Effector memory CD8-positive, alpha-beta T cell (primary cell): Measurements from ENCODE around the gene NLE1.
A peak's percentile ranks its signal among the peaks of the same experiment; 100 is the strongest.
"Not testable (repeated sequence)": the region's sequence is repeated elsewhere in the genome, so short reads cannot be mapped to it uniquely, and the experiment has no call there.

ENCODE experiments used
- ATAC-seq: fragments of 150-1000 bp; cut with Tn5 transposase; replicated peaks from 2 replicates; pipeline ENCODE4 v1.10.0; 2021; ENCODE audit warnings: mild to moderate bottlenecking, moderate library complexity
- DNase-seq, 3 experiments: peaks; one replicate each; pipeline ENCODE4 v3.0.0; 2021
- H3K27ac Mint-ChIP-seq, 2 donors: one replicate each; pipeline ENCODE4 v1.8.0; 2022; ENCODE audit warnings: mild to moderate bottlenecking in 2 of 2, mixed read lengths in 2 of 2, moderate library complexity in 2 of 2
- H3K27me3 Mint-ChIP-seq, 2 donors: one replicate each; pipeline ENCODE4 v1.8.0; 2022; ENCODE audit warnings: mixed read lengths in 2 of 2
- H3K36me3 Mint-ChIP-seq: one replicate; pipeline ENCODE4 v1.8.0; 2022; ENCODE audit warnings: mild to moderate bottlenecking, moderate library complexity, mixed read lengths; ENCODE audit not compliant: insufficient read depth
- H3K4me1 Mint-ChIP-seq, 2 donors: one replicate each; pipeline ENCODE4 v1.8.0; 2022; ENCODE audit warnings: low read depth in 2 of 2, mixed read lengths in 2 of 2
- H3K4me3 Mint-ChIP-seq, 2 donors: one replicate each; pipeline ENCODE4 v1.8.0; 2022; ENCODE audit warnings: mild to moderate bottlenecking in 2 of 2, mixed read lengths in 2 of 2, moderate library complexity in 2 of 2
- H3K9me3 Mint-ChIP-seq, 2 donors: one replicate each; pipeline ENCODE4 v1.8.0; 2022; ENCODE audit warnings: mixed read lengths in 2 of 2
- total RNA-seq, 9 experiments: gene quantifications; one replicate each; lab custom pipeline; 2026; lab: John Stamatoyannopoulos, UW

NLE1 gene
- total RNA-seq: 8.7 to 73.3 (median 29.4) reads per million in 9 experiments

- Mint-ChIP-seq H3K27me3 (no peaks in the 10 kb centered on the region), H3K4me1 (peaks cover 3 to 10% of the 10 kb centered on the region in 2 donors), H3K4me3 (peak within 1 kb of the TSS; percentile 75 to 80), H3K36me3 (peaks cover 7% of the 10 kb centered on the region), H3K9me3 (no peaks in the 10 kb centered on the region), H3K27ac (peak within 1 kb of the TSS; percentile 66 to 85)
- DNase-seq (peak; percentile 86 to 92 (median 89)), ATAC-seq (peak; percentile 95)
These were observed at the start of gene NLE1 for GRCh38 chr17:35141681-35142466. NLE1 (minus strand) TSS chr17:35142303; CDS start chr17:35142275, 28 bp downstream.

DNA sequence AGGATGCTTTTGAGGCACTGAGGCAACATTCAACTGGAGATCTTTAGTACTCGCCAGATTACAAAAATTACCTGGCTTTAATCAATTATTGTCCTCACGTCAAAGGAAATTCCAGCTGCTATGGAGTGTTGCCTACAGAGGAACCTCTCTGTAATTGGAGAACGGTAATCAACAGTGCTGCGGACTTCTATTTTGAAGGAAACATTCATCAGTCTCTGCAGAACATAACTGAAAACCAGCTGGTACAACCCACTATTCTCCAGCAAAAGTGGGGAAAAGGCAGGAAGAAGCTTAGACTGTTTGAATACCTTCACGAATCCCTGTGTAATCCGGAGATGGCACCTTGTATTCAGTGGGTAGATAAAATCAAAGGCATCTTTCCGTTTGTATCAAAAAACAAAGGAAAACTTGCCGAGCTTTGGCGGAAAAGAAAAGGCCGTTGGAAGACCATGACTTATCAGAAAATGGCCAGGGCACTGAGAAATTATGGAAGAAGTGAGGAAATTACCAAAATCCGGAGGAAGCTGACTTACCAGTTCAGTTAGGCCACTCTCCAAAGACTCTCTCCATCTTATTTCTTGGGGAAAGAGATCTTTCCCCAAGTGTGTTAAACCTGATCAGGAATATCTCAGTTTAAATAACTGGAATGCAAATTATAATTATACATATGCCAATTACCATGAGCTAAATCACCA, 49.0 kb upstream of the NLE1 start:
- DNase-seq: no peak
- H3K4me1 Mint-ChIP-seq: peaks cover 11 to 27% of the 10 kb centered on the region in 2 donors
- no peaks in the 10 kb centered on the region for H3K9me3 Mint-ChIP-seq

DNA sequence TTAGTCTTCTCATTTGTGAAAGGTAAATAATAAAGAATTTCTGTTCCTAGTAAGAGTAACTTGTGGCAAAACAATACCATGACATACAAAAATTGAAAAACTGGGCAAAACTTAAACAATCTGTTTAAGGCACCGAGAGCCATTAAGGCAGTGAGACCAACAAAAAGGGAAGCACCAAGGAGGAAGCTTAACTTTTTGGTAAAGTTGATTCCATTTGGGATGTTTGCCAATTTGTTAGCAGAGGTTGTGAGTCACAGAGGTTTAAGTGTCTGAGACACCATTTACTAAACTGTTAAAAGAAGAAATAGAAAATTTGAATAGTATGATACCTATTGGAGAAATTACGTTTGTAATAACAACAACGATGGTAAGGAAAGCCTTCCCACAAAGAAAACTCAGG, 47.2 kb upstream of the NLE1 start:
- Mint-ChIP-seq H3K27me3 (no peaks in the 10 kb centered on the region), H3K4me3 (no peak overlapping the region), H3K4me1 (peaks cover 17 to 31% of the 10 kb centered on the region in 2 donors), H3K36me3 (no peaks in the 10 kb centered on the region), H3K9me3 (no peaks in the 10 kb centered on the region), H3K27ac (no peak overlapping the region)
- no peak for ATAC-seq
- DNase-seq: no peak

More for the DNA sequence above, 49.0 kb upstream of the NLE1 start:
- H3K27ac Mint-ChIP-seq: no peak overlapping the region
- H3K36me3 Mint-ChIP-seq: no peaks in the 10 kb centered on the region
- ATAC-seq: no peak
- H3K4me3 Mint-ChIP-seq: no peak overlapping the region
- H3K27me3 Mint-ChIP-seq: no peaks in the 10 kb centered on the region

DNA sequence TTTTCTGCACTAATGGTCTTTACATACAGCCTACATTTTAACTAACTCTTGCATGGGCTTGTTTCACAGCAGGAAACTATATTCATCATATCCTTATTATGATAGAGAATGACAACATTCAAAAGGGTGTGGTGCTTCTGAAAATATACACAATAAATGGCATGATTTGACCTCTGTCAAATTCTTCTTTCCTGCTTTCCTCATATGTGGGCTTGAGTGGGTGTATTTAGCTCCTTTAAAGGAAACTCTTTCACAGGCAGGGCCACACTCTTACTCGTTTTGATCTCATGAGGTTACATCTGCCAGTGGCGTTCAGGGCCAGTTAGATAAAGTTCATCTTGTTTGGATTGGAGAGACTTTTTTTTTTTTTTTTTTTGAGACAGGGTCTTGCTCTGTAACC, 46.0 kb upstream of the NLE1 start:
- Mint-ChIP-seq H3K27me3 (no peaks in the 10 kb centered on the region), H3K9me3 (no peaks in the 10 kb centered on the region), H3K36me3 (no peaks in the 10 kb centered on the region), H3K4me3 (no peak overlapping the region), H3K27ac (no peak overlapping the region), H3K4me1 (peaks cover 21 to 30% of the 10 kb centered on the region in 2 donors)
- ATAC-seq (no peak), DNase-seq (no peak)

DNA sequence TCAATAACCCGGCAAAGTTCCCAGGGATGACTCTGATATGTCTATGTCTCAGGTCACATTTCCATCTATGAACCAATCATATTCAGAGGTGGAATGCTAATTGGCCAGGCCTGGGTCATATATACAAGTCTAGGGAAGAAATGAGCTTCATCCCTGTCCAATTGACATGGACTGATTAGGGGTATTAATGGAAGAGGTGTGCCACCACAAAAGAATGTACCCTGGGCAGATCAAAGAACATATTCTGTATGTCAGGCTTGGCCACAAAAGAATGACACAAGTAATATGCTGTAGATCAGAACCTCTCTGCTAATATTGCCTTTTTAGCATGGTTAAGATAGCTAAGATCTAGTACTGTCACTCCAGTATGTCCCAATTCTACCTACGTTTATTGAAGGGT, 45.4 kb upstream of the NLE1 start:
- H3K4me1 Mint-ChIP-seq: peaks cover 18 to 31% of the 10 kb centered on the region in 2 donors
- no peaks in the 10 kb centered on the region for H3K9me3 Mint-ChIP-seq
- ATAC-seq (no peak), DNase-seq (no peak)
- no peak overlapping the region for H3K4me3 Mint-ChIP-seq
- no peak overlapping the region for H3K27ac Mint-ChIP-seq
- no peaks in the 10 kb centered on the region for H3K36me3 Mint-ChIP-seq
- no peaks in the 10 kb centered on the region for H3K27me3 Mint-ChIP-seq

DNA sequence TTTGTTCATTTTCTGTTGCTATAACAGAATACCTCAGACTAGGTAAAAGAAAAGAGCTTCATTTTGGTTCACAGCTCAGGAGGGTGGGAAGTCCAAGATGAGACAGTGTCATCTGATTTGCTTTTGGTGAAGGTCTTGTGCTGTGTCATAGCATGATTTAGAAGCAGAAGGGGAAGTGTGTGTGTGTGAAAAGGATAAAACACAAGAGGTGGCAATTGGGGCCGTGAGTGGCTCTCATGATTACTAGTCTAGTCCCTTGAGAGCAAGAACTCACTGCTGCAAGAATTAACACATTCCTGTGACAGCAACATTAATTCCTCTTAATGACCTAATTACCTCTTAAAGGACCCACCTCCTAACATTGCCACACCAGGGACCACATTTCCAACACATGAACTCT, 43.7 kb upstream of the NLE1 start:
- Mint-ChIP-seq H3K4me1 (peaks cover 20 to 29% of the 10 kb centered on the region in 2 donors), H3K4me3 (no peak overlapping the region), H3K27me3 (no peaks in the 10 kb centered on the region), H3K36me3 (no peaks in the 10 kb centered on the region), H3K27ac (peak overlapping the region in 1 of 2 donors; percentile 12), H3K9me3 (no peaks in the 10 kb centered on the region)
- ATAC-seq: peak; percentile 36
- DNase-seq: no peak

DNA sequence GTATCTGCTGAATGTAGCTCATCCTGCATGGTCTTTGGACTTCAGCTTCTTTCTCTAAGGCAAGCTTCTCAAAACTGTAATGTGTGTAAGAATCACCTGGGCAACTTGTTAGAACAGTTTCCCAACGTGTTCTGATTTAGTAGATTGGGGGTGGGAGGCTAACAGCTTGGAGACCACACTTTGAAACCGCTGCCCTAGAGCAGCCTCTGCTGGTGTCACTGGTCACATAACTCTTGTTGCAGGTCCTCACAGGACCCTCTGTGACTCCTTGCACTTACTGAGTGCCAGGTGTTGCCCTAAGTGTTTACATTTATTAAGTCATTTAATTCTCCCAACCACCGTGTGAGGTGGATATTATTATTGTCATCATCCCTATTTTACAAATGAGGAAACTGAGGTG, 42.2 kb upstream of the NLE1 start:
- no peak overlapping the region for H3K4me3 Mint-ChIP-seq

DNA sequence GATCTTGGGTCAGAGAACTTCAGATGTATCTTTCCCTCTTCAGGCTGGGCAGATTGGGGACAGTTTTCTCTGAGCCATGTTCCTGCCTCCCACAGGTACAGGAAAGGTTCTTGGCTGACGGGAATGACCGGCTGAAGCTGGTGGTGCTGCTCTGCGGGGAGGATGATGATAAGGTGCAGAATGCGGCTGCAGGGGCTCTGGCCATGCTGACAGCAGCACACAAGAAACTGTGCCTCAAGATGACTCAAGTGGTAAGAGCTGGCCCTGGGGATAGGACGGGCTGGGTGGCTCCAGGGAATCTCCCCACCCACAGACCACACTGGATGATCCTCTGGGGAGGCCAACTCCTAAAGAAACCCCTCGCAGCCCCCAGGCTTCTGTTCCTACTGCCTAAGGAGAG, 41.2 kb upstream of the NLE1 start:
- H3K27ac Mint-ChIP-seq: no peak overlapping the region
- no peak for DNase-seq
- no peak for ATAC-seq
- H3K4me3 Mint-ChIP-seq: no peak overlapping the region
- H3K4me1 Mint-ChIP-seq: peaks cover 22 to 42% of the 10 kb centered on the region in 2 donors
- H3K9me3 Mint-ChIP-seq: no peaks in the 10 kb centered on the region
- peaks cover under 1% of the 10 kb centered on the region for H3K36me3 Mint-ChIP-seq
- H3K27me3 Mint-ChIP-seq: no peaks in the 10 kb centered on the region

More for the DNA sequence above, 42.2 kb upstream of the NLE1 start:
- Mint-ChIP-seq H3K36me3 (no peaks in the 10 kb centered on the region), H3K27me3 (no peaks in the 10 kb centered on the region), H3K4me1 (peaks cover 24 to 36% of the 10 kb centered on the region in 2 donors), H3K27ac (no peak overlapping the region), H3K9me3 (no peaks in the 10 kb centered on the region)
- ATAC-seq (no peak), DNase-seq (no peak)

GRCh38 chr17:35179379-35179778, 37.3 kb upstream of the NLE1 start:
- Mint-ChIP-seq H3K27ac (peak overlapping the region in 1 of 2 donors; percentile 97), H3K36me3 (peaks cover 13% of the 10 kb centered on the region), H3K4me1 (peaks cover 41 to 56% of the 10 kb centered on the region in 2 donors)
- H3K27me3 Mint-ChIP-seq, H3K9me3 Mint-ChIP-seq, H3K4me3 Mint-ChIP-seq, DNase-seq, ATAC-seq: not testable (repeated sequence)

- Mint-ChIP-seq H3K4me3 (peak overlapping the region in 1 of 2 donors; percentile 76), H3K4me1 (peaks cover 44 to 61% of the 10 kb centered on the region in 2 donors), H3K27ac (peak overlapping the region; percentile 89 to 97), H3K9me3 (no peaks in the 10 kb centered on the region), H3K27me3 (no peaks in the 10 kb centered on the region), H3K36me3 (peaks cover 13% of the 10 kb centered on the region)
- ATAC-seq: no peak
- DNase-seq: no peak
These were observed 34.8 kb upstream of the NLE1 start for GRCh38 chr17:35176897-35177296.

DNA sequence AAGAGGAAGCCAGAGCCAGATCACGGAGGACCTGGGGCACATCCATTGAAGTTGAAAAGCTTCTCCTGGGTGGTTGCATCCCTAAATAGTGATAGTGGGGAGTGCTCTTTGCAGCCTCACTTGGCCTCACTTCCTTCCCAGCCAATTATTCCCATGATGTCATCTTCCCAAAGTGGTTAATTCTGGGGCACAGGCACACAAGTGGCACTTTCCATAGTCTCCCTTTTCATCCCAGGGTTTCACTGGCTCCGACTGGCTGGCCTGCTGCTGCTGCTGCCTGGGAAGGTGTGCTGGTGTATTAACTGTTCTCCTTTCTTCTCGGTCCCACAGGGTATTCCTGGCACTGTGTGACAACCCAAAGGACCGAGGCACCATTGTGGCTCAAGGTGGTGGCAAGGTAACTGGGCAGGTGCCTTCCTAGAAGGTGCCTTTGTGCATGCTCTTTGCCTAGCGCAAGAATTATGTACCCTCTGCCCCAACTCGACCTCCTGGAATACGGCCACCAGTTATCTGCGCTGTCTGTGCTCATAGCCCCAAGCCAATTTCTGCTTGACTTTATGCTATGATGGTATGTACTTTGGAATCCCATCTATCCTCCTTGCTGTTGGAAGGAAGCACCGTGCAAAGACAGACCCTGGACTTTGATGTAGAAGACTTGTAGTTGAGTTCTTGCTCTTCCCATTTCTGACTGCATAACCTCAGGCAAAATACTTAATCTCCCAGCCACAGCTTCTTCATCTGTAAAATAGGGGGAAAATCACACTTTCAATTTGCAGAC, 33.7 kb upstream of the NLE1 start:
- Mint-ChIP-seq H3K27ac (peak overlapping the region; percentile 89 to 97), H3K36me3 (peaks cover 13% of the 10 kb centered on the region), H3K4me3 (no peak overlapping the region), H3K27me3 (no peaks in the 10 kb centered on the region), H3K9me3 (no peaks in the 10 kb centered on the region), H3K4me1 (peaks cover 46 to 68% of the 10 kb centered on the region in 2 donors)
- DNase-seq (no peak), ATAC-seq (no peak)

DNA sequence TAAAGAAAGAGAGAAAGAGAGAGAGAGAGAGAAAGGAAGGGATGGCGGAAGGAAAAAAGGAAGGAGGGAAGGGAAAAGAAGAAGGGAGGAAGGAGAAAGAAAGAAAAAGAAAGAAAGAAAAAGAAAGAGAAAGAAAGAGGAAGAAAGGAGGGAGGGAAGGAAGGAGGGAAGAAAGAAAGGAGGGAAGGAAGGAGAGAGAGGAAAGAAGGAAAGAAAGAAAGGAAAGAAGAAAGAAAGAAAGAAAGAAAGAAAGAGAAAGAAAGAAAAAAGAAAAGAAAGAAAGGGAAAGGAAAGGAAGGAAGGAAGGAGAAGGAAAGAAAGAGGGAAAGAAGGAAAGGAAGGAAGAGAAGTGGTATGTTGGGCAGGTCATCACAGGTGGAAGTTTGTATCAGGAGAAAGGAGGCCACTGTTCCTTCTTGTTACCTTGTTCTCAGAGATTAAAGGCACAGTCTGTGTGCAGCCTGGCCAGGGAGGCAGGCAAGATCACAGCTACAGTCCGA, 32.8 kb upstream of the NLE1 start:
- no peak for DNase-seq
- Mint-ChIP-seq H3K27me3 (no peaks in the 10 kb centered on the region), H3K36me3 (peaks cover 13% of the 10 kb centered on the region), H3K4me3 (no peak overlapping the region), H3K9me3 (no peaks in the 10 kb centered on the region), H3K27ac (peak overlapping the region; percentile 10 to 89), H3K4me1 (peaks cover 43 to 64% of the 10 kb centered on the region in 2 donors)
- ATAC-seq: no peak

GRCh38 chr17:35172321-35172720, 30.2 kb upstream of the NLE1 start:
- H3K27ac Mint-ChIP-seq: peak overlapping the region; percentile 38 to 89

More at GRCh38 chr17:35172321-35172720, 30.2 kb upstream of the NLE1 start:
- not testable (repeated sequence) for ATAC-seq, H3K9me3 Mint-ChIP-seq, H3K36me3 Mint-ChIP-seq, DNase-seq, H3K27me3 Mint-ChIP-seq
- peaks cover 35 to 45% of the 10 kb centered on the region in 2 donors for H3K4me1 Mint-ChIP-seq
- peak overlapping the region; percentile 48 to 63 for H3K4me3 Mint-ChIP-seq
